Endothelial cell of umbilical vein (primary cell): ENCODE results near the gene SOX30. TPM values are rescaled to one million over a fixed set of nuclear protein-coding genes. Genes with fewer than 3 reads are reported as not detected.
"Not testable (repeated sequence)": the region's sequence is repeated elsewhere in the genome, so short reads cannot be mapped to it uniquely, and the experiment has no call there.

Source experiments
- BruUV-seq: library from RNA; stranded (reverse); fragments of 400-500 nt; replicated peaks from 2 replicates; lab custom pipeline; 2021; lab: Mats Ljungman, UMichigan
- CTCF ChIA-PET: fragments of 300-600, 350-600 bp; sonication (Branson Sonifier 250); formaldehyde crosslinking; loops from one replicate; lab custom pipeline; 2021; ENCODE audit warnings: antibody characterized with exemption, inconsistent platforms; lab: Charles Lee
- POLR2A ChIA-PET: fragments of 300-600, 350-600 bp; sonication (Branson Sonifier 250); formaldehyde crosslinking; loops from one replicate; lab custom pipeline; 2021; ENCODE audit warnings: antibody characterized with exemption, inconsistent platforms; lab: Charles Lee
- DNase-seq: peaks from one replicate; pipeline ENCODE4 v3.0.0-alpha.2; 2011; ENCODE audit warnings: low read depth, low spot score
- FAIRE-seq: peaks from 2 replicates; lab custom pipeline; 2011; peaks lifted over from hg19 to GRCh38; lab: Jason Lieb, UNC
- H2AFZ ChIP-seq: 2 replicates; pipeline ENCODE4 v1.6.0; 2012; ENCODE audit warnings: low read depth, low read length, control low read depth, inconsistent platforms
- H3K27ac ChIP-seq: 2 replicates; pipeline ENCODE4 v1.5.1; 2011; ENCODE audit warnings: low read depth, mild to moderate bottlenecking, control low read depth, low read length, moderate library complexity; ENCODE audit not compliant: insufficient read depth
- H3K27me3 ChIP-seq, 2 experiments: 2 replicates each; pipeline versions ENCODE4 v1.6.0 to v1.6.1; 2011; ENCODE audit warnings: low read length in 2 of 2, mixed read lengths in 1 of 2; ENCODE audit not compliant: control insufficient read depth in 2 of 2, insufficient read depth in 2 of 2
- H3K36me3 ChIP-seq, 2 experiments: 2 replicates in 1 of 2; 3 replicates in 1 of 2; pipeline ENCODE4 v1.5.1; 2011; ENCODE audit warnings: low read length in 2 of 2, mild to moderate bottlenecking in 1 of 2, moderate library complexity in 1 of 2; ENCODE audit not compliant: control insufficient read depth in 2 of 2, insufficient read depth in 2 of 2; ENCODE audit errors: extremely low read depth in 1 of 2
- H3K4me1 ChIP-seq: 3 replicates; pipeline ENCODE4 v1.5.1; 2011; ENCODE audit warnings: mild to moderate bottlenecking, low read length; ENCODE audit not compliant: control insufficient read depth, insufficient read depth; ENCODE audit errors: extremely low read depth
- H3K4me2 ChIP-seq: 2 replicates; pipeline ENCODE4 v1.6.1; 2011; ENCODE audit warnings: low read length, control low read depth, mixed read lengths; ENCODE audit not compliant: insufficient read depth
- H3K4me3 ChIP-seq, 3 experiments: fragments of 200-600 bp in 1 of 3; sonication (generic), shearing (Covaris generic) in 1 of 3; replicated peaks in 1 of 3; 2 replicates each; pipeline ENCODE4 v1.5.1; 2011 to 2016; ENCODE audit warnings: control low read depth in 3 of 3, low read length in 3 of 3, mild to moderate bottlenecking in 2 of 3, inconsistent platforms in 1 of 3, low read depth in 1 of 3, moderate library complexity in 1 of 3; ENCODE audit not compliant: insufficient read depth in 1 of 3
- H3K79me2 ChIP-seq: 2 replicates; pipeline ENCODE4 v1.6.0; 2012; ENCODE audit warnings: low read length, inconsistent platforms; ENCODE audit not compliant: control insufficient read depth, insufficient read depth
- H3K9ac ChIP-seq: replicated peaks from 2 replicates; pipeline ENCODE3; 2011; ENCODE audit warnings: low read length, control low read depth; ENCODE audit not compliant: insufficient read depth; ENCODE audit errors: extremely low read depth
- H3K9me1 ChIP-seq: replicated peaks from 3 replicates; pipeline ENCODE4 v1.6.0; 2011; ENCODE audit warnings: mild to moderate bottlenecking, low read length; ENCODE audit not compliant: control insufficient read depth, insufficient read depth; ENCODE audit errors: extremely low read depth
- H3K9me3 ChIP-seq: replicated peaks from 2 replicates; pipeline ENCODE4 v1.5.1; 2012; ENCODE audit warnings: low read length, inconsistent platforms; ENCODE audit not compliant: control insufficient read depth, insufficient read depth
- H4K20me1 ChIP-seq: replicated peaks from 2 replicates; pipeline ENCODE3; 2011; ENCODE audit warnings: mild to moderate bottlenecking, low read length; ENCODE audit not compliant: control insufficient read depth, insufficient read depth; ENCODE audit errors: extremely low read depth
- EZH2 ChIP-seq: IDR thresholded peaks from 2 replicates; pipeline ENCODE4 v1.6.1; 2012; ENCODE audit warnings: borderline replicate concordance, low read depth, mild to moderate bottlenecking, moderate library complexity, low read length, inconsistent platforms; ENCODE audit not compliant: severe bottlenecking
- FOS ChIP-seq: IDR thresholded peaks from 2 replicates; pipeline ENCODE4 v1.6.1; 2011; ENCODE audit warnings: mild to moderate bottlenecking, low read length, moderate library complexity, borderline replicate concordance; ENCODE audit not compliant: insufficient read depth
- GATA2 ChIP-seq: IDR thresholded peaks from 2 replicates; pipeline ENCODE4 v1.7.0; 2011; ENCODE audit warnings: low read depth, mild to moderate bottlenecking, moderate library complexity, mixed read lengths, low read length; ENCODE audit not compliant: insufficient read length, insufficient read depth
- JUN ChIP-seq: IDR thresholded peaks from 2 replicates; pipeline ENCODE4 v1.6.1; 2011; ENCODE audit warnings: borderline replicate concordance, low read depth; ENCODE audit not compliant: insufficient read length, insufficient read depth
- MYC ChIP-seq: IDR thresholded peaks from one replicate; pipeline ENCODE4 v1.6.1; 2011; ENCODE audit warnings: mild to moderate bottlenecking, low read depth, low read length
- POLR2A ChIP-seq: IDR thresholded peaks from 2 replicates; pipeline ENCODE4 v1.6.1; 2012; ENCODE audit warnings: low read depth, mild to moderate bottlenecking, control low read depth, low read length
- POLR2AphosphoS5 ChIP-seq: IDR thresholded peaks from 2 replicates; pipeline ENCODE4 v1.6.1; 2012; ENCODE audit warnings: low read depth, mild to moderate bottlenecking, control low read depth, low read length, moderate library complexity; ENCODE audit not compliant: insufficient read depth
- dilution Hi-C: fragments of 300-500 bp; cut with MboI; formaldehyde crosslinking; loops from one replicate; pipeline ENCODE4 v1.15.0; 2019; ENCODE audit warnings: low sequenced_read_pairs; ENCODE audit not compliant: extremely low pct_ligation_motif_present
- intact Hi-C: fragments of 100-400 bp; cut with micrococcal nuclease; formaldehyde crosslinking; loops from one replicate; pipeline ENCODE4 v1.10.0; 2022
- polyA plus RNA-seq, 4 experiments: library from polyadenylated mRNA; depleted of rRNA in 3 of 4; stranded (reverse) in 3 of 4; unstranded in 1 of 4; fragments of >200 nt; gene quantifications; 2 replicates each; pipeline versions ENCODE4 v1.2.1 to v1.2.3, GENCODE V29; 2011 to 2012; ENCODE audit warnings: missing spikeins in 1 of 4
- total RNA-seq: library from RNA; stranded (reverse); gene quantifications from 2 replicates; pipeline ENCODE4 v1.2.3, GENCODE V29; 2021
- TF ChIP-seq, protein P1 (sequence below), 2 donors: IDR thresholded peaks; 1 replicate in 1 of 2; 2 replicates in 1 of 2; pipeline ENCODE4 v1.5.1; 2011; ENCODE audit warnings: low read length in 2 of 2, mild to moderate bottlenecking in 2 of 2, moderate library complexity in 2 of 2, control low read depth in 1 of 2, inconsistent platforms in 1 of 2, low read depth in 1 of 2; ENCODE audit not compliant: insufficient read depth in 1 of 2; ENCODE audit errors: extremely low read depth in 1 of 2

Gene SOX30
- total and polyA plus RNA-seq, 2 donors (not counting 3 experiments of a cell fraction or from before 2014, with no cell fraction given) = not detected

DNA sequence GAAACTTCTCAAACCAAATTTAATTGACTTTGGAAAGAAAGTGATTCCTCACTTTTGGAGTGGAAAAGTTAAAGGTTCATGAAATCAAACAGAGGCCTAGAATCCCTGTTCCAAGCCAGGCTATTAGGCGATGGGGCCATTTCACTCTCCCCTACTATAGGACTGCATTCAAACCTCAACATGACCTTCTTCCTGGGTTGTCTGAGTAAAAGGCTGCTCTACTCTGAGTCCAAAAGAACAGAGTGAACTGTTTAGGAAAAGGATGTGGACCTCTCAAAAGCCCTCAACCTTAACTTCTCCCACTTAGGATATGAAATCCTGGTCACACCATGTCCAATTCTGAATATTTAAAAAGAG lies 34.9 kb upstream of the SOX30 start:
- no peaks in the 10 kb centered on the region for H3K9me1 ChIP-seq
- no peak overlapping the region for H2AFZ ChIP-seq
- H3K4me1 ChIP-seq = no peaks in the 10 kb centered on the region
- TF ChIP-seq FOS = no peak
- no peak for TF ChIP-seq POLR2AphosphoS5
- TF ChIP-seq GATA2 = no peak
- no peak for TF ChIP-seq JUN
- no peak for TF ChIP-seq POLR2A
- TF ChIP-seq, protein P1, sequence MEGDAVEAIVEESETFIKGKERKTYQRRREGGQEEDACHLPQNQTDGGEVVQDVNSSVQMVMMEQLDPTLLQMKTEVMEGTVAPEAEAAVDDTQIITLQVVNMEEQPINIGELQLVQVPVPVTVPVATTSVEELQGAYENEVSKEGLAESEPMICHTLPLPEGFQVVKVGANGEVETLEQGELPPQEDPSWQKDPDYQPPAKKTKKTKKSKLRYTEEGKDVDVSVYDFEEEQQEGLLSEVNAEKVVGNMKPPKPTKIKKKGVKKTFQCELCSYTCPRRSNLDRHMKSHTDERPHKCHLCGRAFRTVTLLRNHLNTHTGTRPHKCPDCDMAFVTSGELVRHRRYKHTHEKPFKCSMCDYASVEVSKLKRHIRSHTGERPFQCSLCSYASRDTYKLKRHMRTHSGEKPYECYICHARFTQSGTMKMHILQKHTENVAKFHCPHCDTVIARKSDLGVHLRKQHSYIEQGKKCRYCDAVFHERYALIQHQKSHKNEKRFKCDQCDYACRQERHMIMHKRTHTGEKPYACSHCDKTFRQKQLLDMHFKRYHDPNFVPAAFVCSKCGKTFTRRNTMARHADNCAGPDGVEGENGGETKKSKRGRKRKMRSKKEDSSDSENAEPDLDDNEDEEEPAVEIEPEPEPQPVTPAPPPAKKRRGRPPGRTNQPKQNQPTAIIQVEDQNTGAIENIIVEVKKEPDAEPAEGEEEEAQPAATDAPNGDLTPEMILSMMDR (IDR thresholded peaks at IDR 0.05; ENCODE audit: extremely low read depth in 1 of 2, insufficient read depth in 1 of 2, low read depth in 1 of 2, low read length in 2 of 2) = no peak
- TF ChIP-seq EZH2 = no peak
- TF ChIP-seq MYC = no peak
- DNase-seq (no peak), FAIRE-seq (no peak)
- dilution Hi-C loops = no loop called here
- H3K36me3 ChIP-seq = no peaks in the 10 kb centered on the region
- no peak overlapping the region for H3K4me2 ChIP-seq
- no peak overlapping the region for H3K9ac ChIP-seq
- no peak overlapping the region for H3K4me3 ChIP-seq
- no peaks in the 10 kb centered on the region for H3K9me3 ChIP-seq
- no peak overlapping the region for H3K27ac ChIP-seq
- ChIA-PET CTCF (interaction anchor here (0.9 kb wide), 1 partner anchor 13 kb away, joined by 3 read pairs; no protein-coding TSS in a partner anchor), POLR2A (no interaction called here)
- no TSS peak for BruUV-seq
- no peaks in the 10 kb centered on the region for H3K79me2 ChIP-seq
- intact Hi-C loops = no loop called here
- H4K20me1 ChIP-seq = no peaks in the 10 kb centered on the region
- no peaks in the 10 kb centered on the region for H3K27me3 ChIP-seq

DNA sequence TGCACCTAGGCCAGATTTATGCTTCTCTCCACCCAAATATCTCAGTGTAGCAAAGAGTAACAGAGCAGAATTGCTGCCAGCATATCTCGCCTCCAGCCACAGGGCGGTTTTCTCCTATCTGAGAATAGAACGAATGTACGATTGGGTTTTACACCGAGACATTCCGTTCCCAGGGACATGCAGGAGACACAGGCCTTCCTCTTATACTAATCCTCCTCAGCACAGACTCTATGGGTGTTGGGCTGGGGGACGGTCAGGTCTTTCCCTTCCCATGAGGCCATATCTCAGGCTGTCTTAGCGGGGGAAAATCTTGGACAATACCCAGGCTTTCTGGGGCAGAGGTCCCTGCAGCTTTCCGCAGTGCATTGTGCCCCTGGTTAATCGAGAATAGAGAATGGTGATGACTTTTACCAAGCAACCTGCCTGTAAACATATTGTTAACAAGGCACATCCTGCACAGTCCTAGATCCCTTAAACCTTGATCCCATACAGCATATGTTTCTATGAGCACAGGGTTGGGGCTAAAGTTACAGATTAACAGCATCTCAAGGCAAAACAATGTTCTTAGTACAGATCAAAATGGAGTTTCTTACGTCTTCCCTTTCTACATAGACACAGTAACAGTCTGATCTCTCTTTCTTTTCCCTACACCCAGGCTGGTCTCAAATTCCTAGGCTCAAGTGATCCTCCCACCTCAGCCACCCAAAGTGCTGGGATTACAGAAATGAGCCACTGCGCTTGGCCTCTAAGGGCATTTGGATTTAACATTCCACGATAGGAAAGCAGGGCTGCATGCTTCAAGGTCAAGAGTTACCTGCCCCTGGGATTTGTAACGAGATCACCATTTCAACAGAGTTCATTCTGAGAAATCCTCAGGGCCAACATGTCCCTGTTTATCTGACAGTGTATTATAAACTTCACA lies 34.3 kb upstream of the SOX30 start:
- dilution Hi-C loops = not testable (repeated sequence)

More for the DNA sequence above, 34.3 kb upstream of the SOX30 start:
- H3K36me3 ChIP-seq, POLR2A ChIA-PET, FAIRE-seq, H3K27me3 ChIP-seq, H3K4me1 ChIP-seq, H3K79me2 ChIP-seq, H4K20me1 ChIP-seq, intact Hi-C loops, H3K27ac ChIP-seq, CTCF ChIA-PET, H3K4me2 ChIP-seq, H2AFZ ChIP-seq, H3K9me1 ChIP-seq, DNase-seq, H3K4me3 ChIP-seq, H3K9ac ChIP-seq, H3K9me3 ChIP-seq, BruUV-seq: not testable (repeated sequence)
